GM12878 (cell line): ENCODE data around the gene ENAH. TPM values are rescaled to one million over a fixed set of nuclear protein-coding genes. Genes with fewer than 3 reads are reported as not detected.
A peak's percentile ranks its signal among the peaks of the same experiment; 100 is the strongest.

Experiments
- ATAC-seq: fragments of 200-7000 bp; cut with Tn5 transposase; 3 replicates; pipeline ENCODE4 v1.9.1; 2020; ENCODE audit warnings: mild to moderate bottlenecking, moderate library complexity
- BruUV-seq: library from RNA; stranded (reverse); fragments of 400-500 nt; replicated peaks from 2 replicates; lab custom pipeline; 2021; lab: Mats Ljungman, UMichigan
- CTCF ChIA-PET: fragments of 300-600 bp; sonication (Branson Sonifier 250); formaldehyde crosslinking; extraction: SDS; loops from one replicate; lab custom pipeline; 2021; ENCODE audit warnings: inconsistent platforms; lab: Yijun Ruan, JAX
- POLR2A ChIA-PET: fragments of 350-600 bp; formaldehyde crosslinking; extraction: SDS; loops from one replicate; lab custom pipeline; 2021; ENCODE audit warnings: inconsistent platforms; lab: Charles Lee
- RAD21 ChIA-PET: fragments of 300-600 bp; sonication (Branson Sonifier 250); formaldehyde crosslinking; loops from one replicate; lab custom pipeline; 2023; ENCODE audit warnings: antibody characterized with exemption; ENCODE audit not compliant: unreplicated experiment; lab: Charles Lee
- SMC1A ChIA-PET: fragments of 300-600 bp; sonication (Branson Sonifier 250); formaldehyde crosslinking; loops from one replicate; lab custom pipeline; 2023; ENCODE audit not compliant: unreplicated experiment, uncharacterized antibody; lab: Charles Lee
- DNase-seq: peaks from one replicate; pipeline ENCODE4 v3.0.0-alpha.2; 2011; ENCODE audit warnings: low read depth, low spot score
- FAIRE-seq: peaks from 3 replicates; lab custom pipeline; 2011; peaks lifted over from hg19 to GRCh38; lab: Jason Lieb, UNC
- H2AFZ ChIP-seq: 2 replicates; pipeline ENCODE4 v1.6.0; 2011; ENCODE audit warnings: low read depth, low read length, control low read depth; ENCODE audit not compliant: control insufficient read depth
- H3K27ac ChIP-seq: 2 replicates; pipeline ENCODE4 v1.5.1; 2011; ENCODE audit warnings: control low read depth; ENCODE audit not compliant: control insufficient read depth, insufficient read depth
- H3K27me3 ChIP-seq, 2 experiments: replicated peaks in 1 of 2; 2 replicates each; pipeline versions ENCODE4 v1.6.0 to v1.6.1; 2011; ENCODE audit warnings: low read length in 1 of 2; ENCODE audit not compliant: control insufficient read depth in 2 of 2, insufficient read depth in 2 of 2
- H3K36me3 ChIP-seq, 2 experiments: 2 replicates each; pipeline ENCODE4 v1.5.1; 2011; ENCODE audit warnings: low read length in 1 of 2; ENCODE audit not compliant: control insufficient read depth in 2 of 2, insufficient read depth in 2 of 2
- H3K4me1 ChIP-seq: 2 replicates; pipeline ENCODE4 v1.6.1; 2011; ENCODE audit warnings: mild to moderate bottlenecking, low read length, moderate library complexity, mixed read lengths; ENCODE audit not compliant: control insufficient read depth, insufficient read depth
- H3K4me2 ChIP-seq: 2 replicates; pipeline ENCODE4 v1.6.0; 2011; ENCODE audit warnings: control low read depth; ENCODE audit not compliant: control insufficient read depth, insufficient read depth
- H3K4me3 ChIP-seq: fragments of 200-600 bp; sonication (generic); 2 replicates; pipeline ENCODE4 v1.5.1; 2016
- H3K79me2 ChIP-seq: 2 replicates; pipeline ENCODE4 v1.6.0; 2011; ENCODE audit warnings: low read length; ENCODE audit not compliant: control insufficient read depth, insufficient read depth
- H3K9ac ChIP-seq: 2 replicates; pipeline ENCODE4 v1.8.0; 2011; ENCODE audit warnings: low read length, control low read depth, mixed read lengths; ENCODE audit not compliant: control insufficient read depth, insufficient read depth
- H3K9me3 ChIP-seq: replicated peaks from 3 replicates; pipeline ENCODE4 v1.5.1; 2011; ENCODE audit warnings: mild to moderate bottlenecking, low read length; ENCODE audit not compliant: control insufficient read depth, insufficient read depth
- H4K20me1 ChIP-seq: 2 replicates; pipeline ENCODE4 v1.6.0; 2011; ENCODE audit not compliant: control insufficient read depth, insufficient read depth
- EED ChIP-seq: sonication (generic); IDR thresholded peaks from 2 replicates; pipeline ENCODE4 v1.6.1; 2016; ENCODE audit warnings: antibody characterized with exemption, low read depth
- KLF5 ChIP-seq: fragments of 450-650 bp; IDR thresholded peaks from 2 replicates; pipeline ENCODE4 v1.6.1; 2014; ENCODE audit warnings: mild to moderate bottlenecking; ENCODE audit not compliant: partially characterized antibody
- SP1 ChIP-seq: IDR thresholded peaks from one replicate; pipeline ENCODE4 v1.6.1; 2011; ENCODE audit warnings: low read depth, low read length
- ZBTB4 ChIP-seq: fragments of 450-650 bp; formaldehyde crosslinking; IDR thresholded peaks from 2 replicates; pipeline ENCODE4 v1.4.0; 2022; ENCODE audit warnings: mild to moderate bottlenecking, moderate library complexity
- ZNF217 ChIP-seq: fragments of 450-650 bp; IDR thresholded peaks from 2 replicates; pipeline ENCODE4 v1.6.1; 2017; ENCODE audit warnings: antibody characterized with exemption, mild to moderate bottlenecking
- WGBS: methylation state at CpG from one replicate; pipeline ENCODE4 v1.1.6; 2016; ENCODE audit warnings: low lambda C conversion rate; ENCODE audit not compliant: insufficient replicate concordance, insufficient coverage; ENCODE audit errors: missing lambda C conversion rate; 5-methylcytosine and 5-hydroxymethylcytosine counted together
- in situ Hi-C: fragments of 300-500 bp; cut with MboI; formaldehyde crosslinking; loops from 9 replicates; pipeline ENCODE4 v1.14.3; 2018; ENCODE audit warnings: mixed read lengths
- intact Hi-C: fragments of 100-400 bp; cut with micrococcal nuclease; formaldehyde crosslinking; loops from one replicate; pipeline ENCODE4 v1.14.2; 2022; ENCODE audit not compliant: unreplicated experiment
- polyA plus RNA-seq, 11 experiments: library from polyadenylated mRNA; depleted of rRNA in 4 of 11; unstranded in 6 of 11; stranded (reverse) in 5 of 11; fragments of >200 nt; fragmentation: Nextera tagmentation in 4 of 11; fragmentation: Illumina TruSeq in 1 of 11; extraction: Ambion mirVana in 4 of 11; extraction: Trizol in 1 of 11; gene quantifications; 1 replicate in 1 of 11; 2 replicates in 10 of 11; pipeline versions ENCODE4 v1.2.1 to v1.2.3, GENCODE V29; 2011 to 2016; ENCODE audit warnings: inconsistent platforms in 2 of 11, missing spikeins in 2 of 11, low read depth in 1 of 11
- total RNA-seq, 4 experiments: library from RNA; depleted of rRNA in 3 of 4; stranded (reverse); fragments of >200 nt in 3 of 4; fragmentation: Illumina TruSeq in 1 of 4; extraction: Trizol in 1 of 4; gene quantifications; 2 replicates each; pipeline versions ENCODE4 v1.2.1 to v1.2.3, GENCODE V29; 2013 to 2021
- TF ChIP-seq, protein P1 (sequence below): fragments of 450-650 bp; IDR thresholded peaks from 2 replicates; pipeline ENCODE4 v1.6.1; 2018; ENCODE audit warnings: borderline replicate concordance, mild to moderate bottlenecking; ENCODE audit not compliant: partially characterized antibody
- TF ChIP-seq, protein P2 (sequence below): fragments of 450-650 bp; formaldehyde crosslinking; IDR thresholded peaks from 2 replicates; pipeline ENCODE4 v1.4.0; 2020; ENCODE audit warnings: mild to moderate bottlenecking, moderate library complexity

ENAH gene
- total and polyA plus RNA-seq, 10 of the 15 experiments (the other 5 are each of a cell fraction or from before 2014, with no cell fraction given): under 0.01 to 0.62 (median 0.06) TPM; not detected in 5

- DNase-seq (no peak), FAIRE-seq (peak; percentile 86), ATAC-seq (no peak)
- ChIA-PET POLR2A (no interaction called here), RAD21 (interaction anchor here (0.6 to 1.5 kb wide), 7 partner anchors 156 to 592 kb away, joined by 3 to 5 read pairs (median 3); no protein-coding TSS in a partner anchor), SMC1A (interaction anchor here (0.8 to 1.7 kb wide), 7 partner anchors 15 to 509 kb away, joined by 3 to 10 read pairs (median 4); partner anchors contain the start of gene SRP9), CTCF (interaction anchor here (0.6 to 3.8 kb wide), 32 partner anchors 9 to 644 kb away, joined by 3 to 32 read pairs (median 4); partner anchors contain the start of gene PYCR2)
- no TSS peak for BruUV-seq
- Histone ChIP-seq H3K4me2 (no peak overlapping the region), H3K27me3 (no peaks in the 10 kb centered on the region), H3K4me3 (no peak overlapping the region), H4K20me1 (no peaks in the 10 kb centered on the region), H2AFZ (no peak overlapping the region; the same call in 1 of the 2 replicates), H3K27ac (no peak overlapping the region), H3K36me3 (no peaks in the 10 kb centered on the region), H3K9me3 (no peaks in the 10 kb centered on the region; the same call in 2 of the 3 replicates), H3K4me1 (peaks cover 20% of the 10 kb centered on the region), H3K9ac (no peak overlapping the region), H3K79me2 (no peaks in the 10 kb centered on the region)
- intact Hi-C loops (loop anchor here (2.0 to 10.0 kb wide), 4 partner anchors 180 to 710 kb away; partner anchors contain the start of genes ACBD3 and ENAH), in situ Hi-C loops (loop anchor here (10.0 kb wide), 1 partner anchor 300 kb away; the partner anchor contains the start of gene SRP9)
- no peak for TF ChIP-seq EED
- no peak for TF ChIP-seq ZNF217
- TF ChIP-seq, protein P1, sequence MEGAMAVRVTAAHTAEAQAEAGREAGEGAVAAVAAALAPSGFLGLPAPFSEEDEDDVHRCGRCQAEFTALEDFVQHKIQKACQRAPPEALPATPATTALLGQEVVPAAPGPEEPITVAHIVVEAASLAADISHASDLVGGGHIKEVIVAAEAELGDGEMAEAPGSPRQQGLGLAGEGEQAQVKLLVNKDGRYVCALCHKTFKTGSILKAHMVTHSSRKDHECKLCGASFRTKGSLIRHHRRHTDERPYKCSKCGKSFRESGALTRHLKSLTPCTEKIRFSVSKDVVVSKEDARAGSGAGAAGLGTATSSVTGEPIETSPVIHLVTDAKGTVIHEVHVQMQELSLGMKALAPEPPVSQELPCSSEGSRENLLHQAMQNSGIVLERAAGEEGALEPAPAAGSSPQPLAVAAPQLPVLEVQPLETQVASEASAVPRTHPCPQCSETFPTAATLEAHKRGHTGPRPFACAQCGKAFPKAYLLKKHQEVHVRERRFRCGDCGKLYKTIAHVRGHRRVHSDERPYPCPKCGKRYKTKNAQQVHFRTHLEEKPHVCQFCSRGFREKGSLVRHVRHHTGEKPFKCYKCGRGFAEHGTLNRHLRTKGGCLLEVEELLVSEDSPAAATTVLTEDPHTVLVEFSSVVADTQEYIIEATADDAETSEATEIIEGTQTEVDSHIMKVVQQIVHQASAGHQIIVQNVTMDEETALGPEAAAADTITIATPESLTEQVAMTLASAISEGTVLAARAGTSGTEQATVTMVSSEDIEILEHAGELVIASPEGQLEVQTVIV: no peak
- TF ChIP-seq, protein P2, sequence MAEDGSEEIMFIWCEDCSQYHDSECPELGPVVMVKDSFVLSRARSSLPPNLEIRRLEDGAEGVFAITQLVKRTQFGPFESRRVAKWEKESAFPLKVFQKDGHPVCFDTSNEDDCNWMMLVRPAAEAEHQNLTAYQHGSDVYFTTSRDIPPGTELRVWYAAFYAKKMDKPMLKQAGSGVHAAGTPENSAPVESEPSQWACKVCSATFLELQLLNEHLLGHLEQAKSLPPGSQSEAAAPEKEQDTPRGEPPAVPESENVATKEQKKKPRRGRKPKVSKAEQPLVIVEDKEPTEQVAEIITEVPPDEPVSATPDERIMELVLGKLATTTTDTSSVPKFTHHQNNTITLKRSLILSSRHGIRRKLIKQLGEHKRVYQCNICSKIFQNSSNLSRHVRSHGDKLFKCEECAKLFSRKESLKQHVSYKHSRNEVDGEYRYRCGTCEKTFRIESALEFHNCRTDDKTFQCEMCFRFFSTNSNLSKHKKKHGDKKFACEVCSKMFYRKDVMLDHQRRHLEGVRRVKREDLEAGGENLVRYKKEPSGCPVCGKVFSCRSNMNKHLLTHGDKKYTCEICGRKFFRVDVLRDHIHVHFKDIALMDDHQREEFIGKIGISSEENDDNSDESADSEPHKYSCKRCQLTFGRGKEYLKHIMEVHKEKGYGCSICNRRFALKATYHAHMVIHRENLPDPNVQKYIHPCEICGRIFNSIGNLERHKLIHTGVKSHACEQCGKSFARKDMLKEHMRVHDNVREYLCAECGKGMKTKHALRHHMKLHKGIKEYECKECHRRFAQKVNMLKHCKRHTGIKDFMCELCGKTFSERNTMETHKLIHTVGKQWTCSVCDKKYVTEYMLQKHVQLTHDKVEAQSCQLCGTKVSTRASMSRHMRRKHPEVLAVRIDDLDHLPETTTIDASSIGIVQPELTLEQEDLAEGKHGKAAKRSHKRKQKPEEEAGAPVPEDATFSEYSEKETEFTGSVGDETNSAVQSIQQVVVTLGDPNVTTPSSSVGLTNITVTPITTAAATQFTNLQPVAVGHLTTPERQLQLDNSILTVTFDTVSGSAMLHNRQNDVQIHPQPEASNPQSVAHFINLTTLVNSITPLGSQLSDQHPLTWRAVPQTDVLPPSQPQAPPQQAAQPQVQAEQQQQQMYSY (CRISPR knock-in tag): no peak
- no peak for TF ChIP-seq KLF5
- TF ChIP-seq SP1: no peak
- TF ChIP-seq ZBTB4 (CRISPR knock-in tag): no peak
- WGBS: 22% methylated on average over 13 of the region's 13 CpGs
Measured at GRCh38 chr1:225474439-225474985, 178.4 kb downstream of the ENAH start.
